T-helper 2 cell treated with Interferon-gamma antibody and Interleukin-4, amounts not matched to agents 5 μg/mL and 100 μg/mL, for 36 hours (primary cell): ENCODE results near the gene SMIM13.

Source experiments
- DNase-seq: peaks from one replicate; pipeline ENCODE4 v3.0.0; 2021; ENCODE audit warnings: low spot score
- H3K27ac Mint-ChIP-seq: one replicate; pipeline ENCODE4 v1.8.0; 2021; ENCODE audit warnings: mild to moderate bottlenecking, mixed read lengths
- H3K27me3 Mint-ChIP-seq: one replicate; pipeline ENCODE4 v1.8.0; 2021; ENCODE audit warnings: low read depth, mixed read lengths
- H3K36me3 Mint-ChIP-seq: one replicate; pipeline ENCODE4 v1.8.0; 2021; ENCODE audit warnings: low read depth, mixed read lengths
- H3K4me1 Mint-ChIP-seq: one replicate; pipeline ENCODE4 v1.8.0; 2021; ENCODE audit warnings: low read depth, mixed read lengths
- H3K4me3 Mint-ChIP-seq: one replicate; pipeline ENCODE4 v1.8.0; 2022; ENCODE audit warnings: mild to moderate bottlenecking, moderate library complexity, mixed read lengths
- H3K9me3 Mint-ChIP-seq: one replicate; pipeline ENCODE4 v1.8.0; 2021; ENCODE audit warnings: mixed read lengths

SMIM13 gene

GRCh38 chr6:11120271-11121005 lies 26.8 kb downstream of the SMIM13 start:
- DNase-seq = no peak
- no peaks in the 10 kb centered on the region for H3K27me3 Mint-ChIP-seq
- H3K27ac Mint-ChIP-seq = no peak overlapping the region
- H3K36me3 Mint-ChIP-seq = no peaks in the 10 kb centered on the region
- H3K4me3 Mint-ChIP-seq = no peak overlapping the region
- peaks cover 15% of the 10 kb centered on the region for H3K4me1 Mint-ChIP-seq
- no peaks in the 10 kb centered on the region for H3K9me3 Mint-ChIP-seq

GRCh38 chr6:11121851-11122250 lies 28.2 kb downstream of the SMIM13 start:
- Mint-ChIP-seq H3K9me3 (no peaks in the 10 kb centered on the region), H3K36me3 (peaks cover 8% of the 10 kb centered on the region), H3K4me3 (no peak overlapping the region), H3K4me1 (peaks cover 12% of the 10 kb centered on the region), H3K27ac (no peak overlapping the region), H3K27me3 (no peaks in the 10 kb centered on the region)
- DNase-seq = no peak

GRCh38 chr6:11122380-11122779 lies 28.7 kb downstream of the SMIM13 start:
- no peak overlapping the region for H3K4me3 Mint-ChIP-seq
- no peaks in the 10 kb centered on the region for H3K9me3 Mint-ChIP-seq
- peaks cover 12% of the 10 kb centered on the region for H3K4me1 Mint-ChIP-seq
- no peak for DNase-seq
- no peaks in the 10 kb centered on the region for H3K27me3 Mint-ChIP-seq
- no peak overlapping the region for H3K27ac Mint-ChIP-seq
- H3K36me3 Mint-ChIP-seq = peaks cover 10% of the 10 kb centered on the region

GRCh38 chr6:11123978-11124377 lies 30.3 kb downstream of the SMIM13 start:
- H3K4me1 Mint-ChIP-seq = peaks cover 12% of the 10 kb centered on the region
- H3K9me3 Mint-ChIP-seq = no peaks in the 10 kb centered on the region
- no peaks in the 10 kb centered on the region for H3K27me3 Mint-ChIP-seq
- no peak overlapping the region for H3K4me3 Mint-ChIP-seq
- H3K36me3 Mint-ChIP-seq = peaks cover 13% of the 10 kb centered on the region
- H3K27ac Mint-ChIP-seq = no peak overlapping the region
- no peak for DNase-seq

GRCh38 chr6:11126876-11127275 lies 33.2 kb downstream of the SMIM13 start:
- Mint-ChIP-seq H3K36me3 (peaks cover 13% of the 10 kb centered on the region), H3K9me3 (no peaks in the 10 kb centered on the region), H3K4me3 (no peak overlapping the region), H3K27me3 (no peaks in the 10 kb centered on the region), H3K27ac (no peak overlapping the region), H3K4me1 (peaks cover 17% of the 10 kb centered on the region)
- DNase-seq = no peak

- Mint-ChIP-seq H3K4me3 (no peak overlapping the region), H3K36me3 (peaks cover 13% of the 10 kb centered on the region), H3K27me3 (no peaks in the 10 kb centered on the region), H3K27ac (no peak overlapping the region), H3K9me3 (no peaks in the 10 kb centered on the region), H3K4me1 (peaks cover 16% of the 10 kb centered on the region)
- no peak for DNase-seq
Observed at GRCh38 chr6:11128608-11129007, 35.0 kb downstream of the SMIM13 start.

- Mint-ChIP-seq H3K27me3 (no peaks in the 10 kb centered on the region), H3K9me3 (no peaks in the 10 kb centered on the region), H3K4me1 (peaks cover 9% of the 10 kb centered on the region), H3K4me3 (no peak overlapping the region), H3K27ac (no peak overlapping the region), H3K36me3 (peaks cover 18% of the 10 kb centered on the region)
- DNase-seq = no peak
Observed at GRCh38 chr6:11129908-11130565, 36.4 kb downstream of the SMIM13 start.

GRCh38 chr6:11130605-11131004 lies 37.0 kb downstream of the SMIM13 start:
- Mint-ChIP-seq H3K4me3 (no peak overlapping the region), H3K27ac (no peak overlapping the region)

GRCh38 chr6:11132194-11132888 lies 38.7 kb downstream of the SMIM13 start:
- no peaks in the 10 kb centered on the region for H3K27me3 Mint-ChIP-seq
- no peak overlapping the region for H3K4me3 Mint-ChIP-seq
- peaks cover 9% of the 10 kb centered on the region for H3K4me1 Mint-ChIP-seq
- no peaks in the 10 kb centered on the region for H3K9me3 Mint-ChIP-seq
- peaks cover 10% of the 10 kb centered on the region for H3K36me3 Mint-ChIP-seq
- no peak for DNase-seq
- H3K27ac Mint-ChIP-seq = no peak overlapping the region

More at GRCh38 chr6:11130605-11131004, 37.0 kb downstream of the SMIM13 start:
- H3K4me1 Mint-ChIP-seq = peaks cover 9% of the 10 kb centered on the region
- DNase-seq = no peak
- no peaks in the 10 kb centered on the region for H3K9me3 Mint-ChIP-seq
- no peaks in the 10 kb centered on the region for H3K27me3 Mint-ChIP-seq
- H3K36me3 Mint-ChIP-seq = peaks cover 19% of the 10 kb centered on the region

GRCh38 chr6:11133281-11133680 lies 39.6 kb downstream of the SMIM13 start:
- Mint-ChIP-seq H3K4me3 (no peak overlapping the region), H3K4me1 (peaks cover 9% of the 10 kb centered on the region), H3K27ac (no peak overlapping the region), H3K27me3 (no peaks in the 10 kb centered on the region), H3K9me3 (no peaks in the 10 kb centered on the region), H3K36me3 (peaks cover 8% of the 10 kb centered on the region)
- DNase-seq = no peak

- H3K4me3 Mint-ChIP-seq = no peak overlapping the region
- H3K9me3 Mint-ChIP-seq = no peaks in the 10 kb centered on the region
- H3K4me1 Mint-ChIP-seq = no peaks in the 10 kb centered on the region
- DNase-seq = no peak
- no peaks in the 10 kb centered on the region for H3K27me3 Mint-ChIP-seq
- H3K27ac Mint-ChIP-seq = no peak overlapping the region
- H3K36me3 Mint-ChIP-seq = peaks cover 7% of the 10 kb centered on the region
Observed at GRCh38 chr6:11136809-11137208, 43.2 kb downstream of the SMIM13 start.

- Mint-ChIP-seq H3K9me3 (no peaks in the 10 kb centered on the region), H3K4me1 (no peaks in the 10 kb centered on the region), H3K27ac (no peak overlapping the region), H3K27me3 (peaks cover 2% of the 10 kb centered on the region), H3K36me3 (peaks cover 7% of the 10 kb centered on the region), H3K4me3 (no peak overlapping the region)
- DNase-seq = no peak
Observed at GRCh38 chr6:11139051-11139960, 45.7 kb downstream of the SMIM13 start.

- Mint-ChIP-seq H3K27me3 (peaks cover 2% of the 10 kb centered on the region), H3K27ac (no peak overlapping the region), H3K36me3 (peaks cover 2% of the 10 kb centered on the region), H3K4me3 (no peak overlapping the region), H3K4me1 (peaks cover 2% of the 10 kb centered on the region), H3K9me3 (no peaks in the 10 kb centered on the region)
- DNase-seq = no peak
Observed at GRCh38 chr6:11140056-11140455, 46.4 kb downstream of the SMIM13 start.
